Stimulated activated CD8-positive, alpha-beta memory T cell treated with anti-CD3 and anti-CD28 coated beads, Interleukin-4, amount 100 ng/mL, for 48 hours (primary cell): Measurements from ENCODE around the gene RHOXF2B.
"Not testable (repeated sequence)": the region's sequence is repeated elsewhere in the genome, so short reads cannot be mapped to it uniquely, and the experiment has no call there.

Experiments
- DNase-seq: peaks from one replicate; pipeline ENCODE4 v3.0.0-alpha.2; 2020

The RHOXF2B gene

GRCh38 chrX:120077590-120077989 is at the start of gene RHOXF2B:
Gene RHOXF2B, minus strand, starts transcription at chrX:120077690. Its CDS starts 138 bp downstream, at chrX:120077552.
- not testable (repeated sequence) for DNase-seq

GRCh38 chrX:120125444-120125843 is 48.0 kb upstream of the RHOXF2B start:
- no peak for DNase-seq

- no peak for DNase-seq
Observed at GRCh38 chrX:120120223-120120622, 42.7 kb upstream of the RHOXF2B start.

GRCh38 chrX:120115438-120115963 is 38.0 kb upstream of the RHOXF2B start, which contains the start of gene RHOXF1:
Gene RHOXF1, minus strand, starts transcription at chrX:120115913. Its CDS starts 51 bp downstream, at chrX:120115862.
- no peak for DNase-seq

- DNase-seq: no peak
Observed at GRCh38 chrX:120111611-120112010, 34.1 kb upstream of the RHOXF2B start.

- DNase-seq: no peak
Observed at GRCh38 chrX:120109378-120109777, 31.9 kb upstream of the RHOXF2B start.

- DNase-seq: not testable (repeated sequence)
Observed at GRCh38 chrX:120104707-120105106, 27.2 kb upstream of the RHOXF2B start.

GRCh38 chrX:120101057-120101456 is 23.6 kb upstream of the RHOXF2B start:
- DNase-seq: not testable (repeated sequence)

- DNase-seq: no peak
Observed at GRCh38 chrX:120090208-120090607, 12.7 kb upstream of the RHOXF2B start.

GRCh38 chrX:120087289-120088017 is 10.0 kb upstream of the RHOXF2B start:
- no peak for DNase-seq

- DNase-seq: not testable (repeated sequence)
Observed at GRCh38 chrX:120085553-120086185, 8.2 kb upstream of the RHOXF2B start.

- not testable (repeated sequence) for DNase-seq
Observed at GRCh38 chrX:120066169-120066568, 11.3 kb downstream of the RHOXF2B start.

GRCh38 chrX:120042712-120043111 is 34.8 kb downstream of the RHOXF2B start:
- DNase-seq: not testable (repeated sequence)

- not testable (repeated sequence) for DNase-seq
Observed at GRCh38 chrX:120042247-120042646, 35.2 kb downstream of the RHOXF2B start.

- not testable (repeated sequence) for DNase-seq
Observed at GRCh38 chrX:120040176-120040575, 37.3 kb downstream of the RHOXF2B start.

- not testable (repeated sequence) for DNase-seq
Observed at GRCh38 chrX:120039087-120039733, 38.3 kb downstream of the RHOXF2B start.

GRCh38 chrX:120036704-120037103 is 40.8 kb downstream of the RHOXF2B start:
- no peak for DNase-seq

GRCh38 chrX:120035522-120036309 is 41.8 kb downstream of the RHOXF2B start:
- not testable (repeated sequence) for DNase-seq

- no peak for DNase-seq
Observed at GRCh38 chrX:120029354-120029753, 48.1 kb downstream of the RHOXF2B start.

- no peak for DNase-seq
Observed at GRCh38 chrX:120023259-120023658, 54.2 kb downstream of the RHOXF2B start.

GRCh38 chrX:120022763-120023162 is 54.7 kb downstream of the RHOXF2B start:
- no peak for DNase-seq
